Subcutaneous abdominal adipose tissue (tissue), 5 donors: ENCODE results near the gene UNC13A.

Experiments used
- H3K27ac ChIP-seq: one replicate; pipeline ENCODE4 v1.7.0; 2013; ENCODE audit warnings: low read depth, mild to moderate bottlenecking, inconsistent platforms, low read length, moderate library complexity
- H3K27me3 ChIP-seq, 5 donors: one replicate each; pipeline ENCODE4 v1.7.0; 2013; ENCODE audit warnings: low read length in 5 of 5, inconsistent platforms in 1 of 5; ENCODE audit not compliant: control insufficient read depth in 5 of 5, insufficient read depth in 4 of 5
- H3K36me3 ChIP-seq, 5 donors: one replicate each; pipeline ENCODE4 v1.7.0; 2013; ENCODE audit warnings: low read length in 5 of 5; ENCODE audit not compliant: control insufficient read depth in 5 of 5, insufficient read depth in 5 of 5
- H3K4me1 ChIP-seq, 5 donors: one replicate each; pipeline ENCODE4 v1.7.0; 2013; ENCODE audit warnings: low read length in 5 of 5, mild to moderate bottlenecking in 3 of 5, moderate library complexity in 1 of 5; ENCODE audit not compliant: control insufficient read depth in 5 of 5, insufficient read depth in 5 of 5
- H3K4me3 ChIP-seq, 5 donors: one replicate each; pipeline ENCODE4 v1.7.0; 2013; ENCODE audit warnings: low read length in 5 of 5, low read depth in 1 of 5
- H3K9ac ChIP-seq, 5 donors: one replicate each; pipeline ENCODE4 v1.7.0; 2013; ENCODE audit warnings: low read length in 5 of 5, mild to moderate bottlenecking in 4 of 5, moderate library complexity in 3 of 5
- H3K9me3 ChIP-seq, 5 donors: one replicate each; pipeline ENCODE4 v1.7.0; 2013; ENCODE audit warnings: low read length in 5 of 5; ENCODE audit not compliant: control insufficient read depth in 5 of 5
- donor health status: healthy.
- donor health status: healthy.
- donor health status: healthy.
- donor health status: healthy.
- donor health status: healthy.

Gene UNC13A

GRCh38 chr19:17614476-17614875, 73.7 kb downstream of the UNC13A start:
- Histone ChIP-seq H3K36me3 (no peaks in the 10 kb centered on the region), H3K9me3 (no peaks in the 10 kb centered on the region), H3K9ac (no peak overlapping the region), H3K4me1 (peaks cover 2 to 9% (median 4%) of the 10 kb centered on the region in 5 donors), H3K4me3 (no peak overlapping the region), H3K27ac (no peak overlapping the region), H3K27me3 (peaks cover 7 to 33% (median 19%) of the 10 kb centered on the region in 5 donors)

GRCh38 chr19:17611462-17612244, 76.5 kb downstream of the UNC13A start:
- Histone ChIP-seq H3K27ac (no peak overlapping the region), H3K4me1 (peaks cover 0 to 6% (median 2%) of the 10 kb centered on the region in 5 donors), H3K4me3 (no peak overlapping the region), H3K36me3 (no peaks in the 10 kb centered on the region), H3K9me3 (no peaks in the 10 kb centered on the region), H3K27me3 (peaks cover 7 to 17% (median 9%) of the 10 kb centered on the region in 5 donors), H3K9ac (no peak overlapping the region)

GRCh38 chr19:17610384-17610783, 77.8 kb downstream of the UNC13A start:
- no peak overlapping the region for H3K9ac ChIP-seq

GRCh38 chr19:17607936-17608335, 80.2 kb downstream of the UNC13A start:
- Histone ChIP-seq H3K4me1 (peaks cover 0 to 15% (median 11%) of the 10 kb centered on the region in 5 donors), H3K27me3 (peaks cover under 1 to 12% (median 7%) of the 10 kb centered on the region in 5 donors), H3K4me3 (no peak overlapping the region), H3K27ac (no peak overlapping the region), H3K9me3 (no peaks in the 10 kb centered on the region), H3K9ac (no peak overlapping the region), H3K36me3 (no peaks in the 10 kb centered on the region)

More at GRCh38 chr19:17610384-17610783, 77.8 kb downstream of the UNC13A start:
- Histone ChIP-seq H3K4me1 (peaks cover 0 to 15% (median 11%) of the 10 kb centered on the region in 5 donors), H3K27ac (no peak overlapping the region), H3K4me3 (no peak overlapping the region), H3K36me3 (no peaks in the 10 kb centered on the region), H3K9me3 (no peaks in the 10 kb centered on the region), H3K27me3 (peaks cover 0 to 8% (median 5%) of the 10 kb centered on the region in 5 donors)

- H3K4me3 ChIP-seq: peak overlapping the region in 3 of 5 donors; percentile 51 to 68 (median 61)
- H3K9ac ChIP-seq: no peak overlapping the region
- H3K4me1 ChIP-seq: peaks cover 0 to 15% (median 11%) of the 10 kb centered on the region in 5 donors
- peaks cover 9 to 20% (median 14%) of the 10 kb centered on the region in 5 donors for H3K27me3 ChIP-seq
- no peak overlapping the region for H3K27ac ChIP-seq
- H3K36me3 ChIP-seq: no peaks in the 10 kb centered on the region
- H3K9me3 ChIP-seq: no peaks in the 10 kb centered on the region
Measured at GRCh38 chr19:17606590-17607185, 81.5 kb downstream of the UNC13A start.

- no peak overlapping the region for H3K27ac ChIP-seq
- H3K4me1 ChIP-seq: peaks cover 0 to 15% (median 11%) of the 10 kb centered on the region in 5 donors
- no peak overlapping the region for H3K9ac ChIP-seq
- no peaks in the 10 kb centered on the region for H3K36me3 ChIP-seq
- H3K4me3 ChIP-seq: peak overlapping the region in 4 of 5 donors; percentile 27 to 68 (median 56)
- no peaks in the 10 kb centered on the region for H3K9me3 ChIP-seq
- peaks cover 9 to 20% (median 15%) of the 10 kb centered on the region in 5 donors for H3K27me3 ChIP-seq
Measured at GRCh38 chr19:17605761-17606589, 82.2 kb downstream of the UNC13A start.

GRCh38 chr19:17605117-17605516, 83.0 kb downstream of the UNC13A start:
- Histone ChIP-seq H3K27ac (no peak overlapping the region), H3K4me1 (peaks cover 0 to 15% (median 11%) of the 10 kb centered on the region in 5 donors), H3K36me3 (no peaks in the 10 kb centered on the region), H3K4me3 (no peak overlapping the region), H3K9me3 (no peaks in the 10 kb centered on the region), H3K9ac (no peak overlapping the region), H3K27me3 (peaks cover 9 to 20% (median 15%) of the 10 kb centered on the region in 5 donors)

GRCh38 chr19:17604372-17605025, 83.7 kb downstream of the UNC13A start:
- Histone ChIP-seq H3K27me3 (peaks cover 9 to 20% (median 12%) of the 10 kb centered on the region in 5 donors), H3K9ac (peak overlapping the region in 1 of 5 donors; percentile 21), H3K4me1 (peaks cover 0 to 15% (median 11%) of the 10 kb centered on the region in 5 donors), H3K9me3 (no peaks in the 10 kb centered on the region), H3K36me3 (no peaks in the 10 kb centered on the region), H3K27ac (no peak overlapping the region), H3K4me3 (no peak overlapping the region)

GRCh38 chr19:17602872-17603510, 85.2 kb downstream of the UNC13A start:
- Histone ChIP-seq H3K4me1 (peaks cover 0 to 15% (median 11%) of the 10 kb centered on the region in 5 donors), H3K9me3 (no peaks in the 10 kb centered on the region), H3K36me3 (no peaks in the 10 kb centered on the region), H3K9ac (no peak overlapping the region), H3K27me3 (peaks cover 9 to 20% (median 11%) of the 10 kb centered on the region in 5 donors), H3K4me3 (no peak overlapping the region), H3K27ac (no peak overlapping the region)
